Retinal pigment epithelial cell (primary cell): ENCODE results near the gene CNTNAP2.

Experiments used
- DNase-seq: peaks from one replicate; pipeline ENCODE4 v3.0.0-alpha.2; 2010; ENCODE audit warnings: low read depth
- H3K4me3 ChIP-seq: 2 replicates; pipeline ENCODE4 v1.5.1; 2011; ENCODE audit warnings: mild to moderate bottlenecking, low read length, control low read depth, moderate library complexity
- TF ChIP-seq, protein P1 (sequence below): conservative IDR thresholded peaks from 2 replicates; pipeline ENCODE4 v1.5.1; 2011; ENCODE audit warnings: low read depth, low read length, control low read depth, inconsistent platforms

The CNTNAP2 gene

DNA sequence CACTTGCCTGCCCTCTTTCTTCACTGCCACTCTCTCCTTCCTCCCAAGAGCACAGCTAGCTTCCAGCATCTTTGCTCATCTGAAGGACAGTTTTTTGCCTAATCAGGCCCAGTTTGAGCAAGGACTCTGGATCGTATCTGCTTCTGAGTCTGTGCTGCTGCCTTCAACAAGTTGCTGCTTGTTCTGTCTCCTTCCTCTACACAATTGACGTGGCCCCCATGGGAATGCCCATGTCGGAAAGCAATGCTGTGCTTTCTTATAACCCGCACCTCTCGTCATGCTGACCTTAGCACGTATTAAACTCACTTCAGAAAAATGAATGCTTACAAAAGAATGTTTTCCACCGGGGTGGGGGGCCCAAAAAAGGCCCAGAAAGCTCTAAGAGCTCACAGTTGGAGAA, 2149.3 kb downstream of the CNTNAP2 start:
- no peak overlapping the region for H3K4me3 ChIP-seq
- DNase-seq: no peak
- TF ChIP-seq, protein P1, sequence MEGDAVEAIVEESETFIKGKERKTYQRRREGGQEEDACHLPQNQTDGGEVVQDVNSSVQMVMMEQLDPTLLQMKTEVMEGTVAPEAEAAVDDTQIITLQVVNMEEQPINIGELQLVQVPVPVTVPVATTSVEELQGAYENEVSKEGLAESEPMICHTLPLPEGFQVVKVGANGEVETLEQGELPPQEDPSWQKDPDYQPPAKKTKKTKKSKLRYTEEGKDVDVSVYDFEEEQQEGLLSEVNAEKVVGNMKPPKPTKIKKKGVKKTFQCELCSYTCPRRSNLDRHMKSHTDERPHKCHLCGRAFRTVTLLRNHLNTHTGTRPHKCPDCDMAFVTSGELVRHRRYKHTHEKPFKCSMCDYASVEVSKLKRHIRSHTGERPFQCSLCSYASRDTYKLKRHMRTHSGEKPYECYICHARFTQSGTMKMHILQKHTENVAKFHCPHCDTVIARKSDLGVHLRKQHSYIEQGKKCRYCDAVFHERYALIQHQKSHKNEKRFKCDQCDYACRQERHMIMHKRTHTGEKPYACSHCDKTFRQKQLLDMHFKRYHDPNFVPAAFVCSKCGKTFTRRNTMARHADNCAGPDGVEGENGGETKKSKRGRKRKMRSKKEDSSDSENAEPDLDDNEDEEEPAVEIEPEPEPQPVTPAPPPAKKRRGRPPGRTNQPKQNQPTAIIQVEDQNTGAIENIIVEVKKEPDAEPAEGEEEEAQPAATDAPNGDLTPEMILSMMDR: no peak

DNA sequence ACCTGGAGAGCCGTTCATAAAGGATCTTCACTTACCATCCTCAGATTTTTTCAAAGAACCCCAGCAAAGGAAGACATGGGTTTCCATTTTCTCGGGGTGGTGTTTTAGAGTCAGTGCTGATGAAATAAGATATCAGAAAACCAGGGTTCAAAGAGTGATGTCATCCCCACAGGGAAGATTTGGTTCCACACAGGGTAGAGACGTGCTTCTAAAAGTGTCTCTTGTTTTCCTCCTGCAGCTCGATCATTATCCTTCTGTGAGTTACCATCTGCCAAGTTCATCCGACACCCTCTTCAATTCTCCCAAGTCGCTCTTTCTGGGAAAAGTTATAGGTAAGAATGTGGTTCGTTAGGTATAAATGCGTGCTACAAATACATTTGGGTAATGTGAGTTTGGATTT, 2150.2 kb downstream of the CNTNAP2 start:
- DNase-seq: no peak
- no peak overlapping the region for H3K4me3 ChIP-seq
- TF ChIP-seq, protein P1: no peak

DNA sequence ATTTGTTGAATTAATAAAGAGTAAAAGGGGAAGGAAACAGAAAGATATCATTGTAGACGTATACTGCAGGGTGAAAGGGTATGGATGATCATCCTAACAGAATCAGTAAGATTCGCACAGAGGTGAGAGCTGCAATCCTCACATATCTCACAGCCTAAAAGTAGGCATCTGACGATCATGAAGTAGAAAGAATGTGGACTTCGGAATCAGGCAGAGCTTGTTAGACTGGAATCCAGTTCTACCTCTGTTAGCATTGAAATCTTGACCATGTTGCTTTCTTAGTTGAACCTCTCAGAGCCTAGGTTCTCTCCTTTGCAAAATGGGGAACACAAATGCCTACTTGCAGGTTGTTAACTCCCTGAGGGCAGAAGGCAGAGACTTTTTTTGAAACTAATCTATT, 2154.0 kb downstream of the CNTNAP2 start:
- no peak overlapping the region for H3K4me3 ChIP-seq
- TF ChIP-seq, protein P1: no peak

DNA sequence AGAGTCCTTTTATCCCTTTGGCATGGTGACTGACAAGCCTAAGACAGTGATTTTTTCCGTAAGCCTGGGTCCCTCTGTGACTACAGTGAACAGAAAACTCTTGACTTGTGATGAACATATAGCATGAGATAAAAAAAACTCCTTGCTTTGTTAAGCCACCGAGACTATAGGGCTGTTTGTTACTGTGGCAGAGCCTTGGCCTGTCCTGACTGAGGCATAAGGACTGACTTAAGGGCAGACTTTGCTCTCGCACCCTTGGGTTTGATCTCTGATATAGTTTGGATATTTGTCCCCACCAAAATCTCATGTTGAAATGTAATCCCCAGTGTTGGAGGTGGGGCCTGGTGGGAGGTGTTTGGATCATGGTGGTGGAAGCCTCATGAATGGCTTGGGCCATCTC, 2157.5 kb downstream of the CNTNAP2 start:
- no peak overlapping the region for H3K4me3 ChIP-seq
- DNase-seq: no peak
- TF ChIP-seq, protein P1: no peak

More for the DNA sequence above, 2154.0 kb downstream of the CNTNAP2 start:
- no peak for DNase-seq

DNA sequence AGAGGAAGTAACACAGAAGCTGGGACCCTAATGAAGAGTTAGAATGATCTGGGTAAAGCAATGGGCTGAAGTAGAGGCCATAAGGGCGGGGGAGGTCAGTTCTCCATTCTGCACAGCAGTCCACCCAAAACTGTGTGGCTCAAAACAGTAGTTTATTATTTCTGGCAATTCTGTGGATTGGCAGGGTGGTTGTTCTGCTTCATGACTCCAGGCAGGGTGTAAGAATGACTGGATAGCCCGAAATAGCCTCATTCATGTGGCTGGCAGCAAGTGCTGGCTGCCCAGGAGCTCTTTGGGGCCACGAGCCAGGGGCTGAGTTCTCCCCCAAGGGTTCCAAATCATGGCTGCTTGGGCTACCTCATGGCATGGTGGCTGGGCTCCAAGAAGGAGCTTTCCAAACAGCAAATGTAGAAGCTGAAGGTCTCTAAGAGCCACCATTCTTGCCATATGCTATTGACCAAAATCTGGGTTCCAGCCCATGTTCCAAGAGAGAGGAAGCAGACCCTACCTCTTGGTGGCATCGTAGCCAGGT, 2158.8 kb downstream of the CNTNAP2 start:
- no peak for DNase-seq
- H3K4me3 ChIP-seq: no peak overlapping the region
- TF ChIP-seq, protein P1: no peak

DNA sequence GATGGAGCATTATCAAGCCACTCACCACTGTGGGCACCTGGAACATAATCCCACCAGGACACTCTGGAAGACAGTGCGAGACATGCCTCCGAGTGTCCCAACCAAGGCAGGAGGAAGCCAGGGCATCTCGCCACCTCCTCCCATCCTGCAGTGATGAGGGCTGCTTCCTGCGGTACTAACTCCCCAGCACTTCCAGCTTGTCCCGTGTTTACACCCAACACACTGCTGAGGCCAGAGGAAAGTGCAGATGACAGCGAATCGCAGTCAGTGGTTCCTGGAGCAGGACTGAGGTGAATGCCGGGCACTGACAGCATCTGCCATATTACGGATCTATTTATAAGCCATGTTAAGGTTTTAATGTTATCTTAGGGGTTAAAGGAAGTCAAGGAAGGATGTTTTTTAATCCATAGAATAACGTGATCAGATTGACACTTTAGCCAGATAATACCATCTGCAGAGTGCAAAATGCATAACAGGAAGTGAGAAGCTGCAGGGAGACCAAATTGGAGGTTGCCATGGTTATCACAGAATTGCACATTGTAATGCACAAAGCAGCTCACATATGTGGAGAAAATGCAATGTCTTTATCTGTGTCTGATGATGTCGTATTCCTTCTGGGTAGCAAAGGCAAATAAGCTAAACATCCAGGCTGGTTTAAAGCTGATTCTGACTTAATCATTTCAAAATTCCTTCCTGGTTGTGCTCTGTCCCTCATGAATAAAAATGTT, 2159.9 kb downstream of the CNTNAP2 start:
- TF ChIP-seq, protein P1: no peak

DNA sequence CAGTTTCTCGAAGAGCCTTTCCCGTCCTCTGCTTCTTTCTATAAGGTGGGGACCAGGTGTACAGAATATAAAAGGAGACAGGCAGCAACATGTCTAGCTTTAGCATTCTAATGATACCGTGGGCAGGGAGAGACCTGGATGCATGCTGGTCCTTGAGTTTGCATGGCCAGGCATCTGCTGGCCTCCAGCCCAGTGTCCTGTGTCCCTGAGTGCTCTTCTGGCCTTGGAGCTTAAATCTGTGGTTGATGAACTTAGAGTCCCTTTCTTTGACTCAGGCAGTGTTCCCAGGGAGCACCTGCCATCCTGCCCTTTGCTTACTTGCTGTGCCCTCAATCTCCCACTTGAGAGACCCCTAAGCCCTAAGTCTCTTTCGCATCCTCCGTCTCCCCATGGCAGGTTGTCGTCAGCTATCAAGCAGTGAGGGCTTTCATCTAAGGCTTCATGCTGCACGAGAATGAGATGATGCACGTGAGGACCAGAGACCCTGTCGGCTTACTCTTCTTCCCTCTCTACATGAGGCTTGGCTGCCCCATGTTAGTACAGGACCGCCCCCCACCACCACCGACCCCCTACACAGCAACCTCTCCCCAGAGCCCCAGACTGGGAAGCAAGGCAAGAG, 2160.6 kb downstream of the CNTNAP2 start:
- H3K4me3 ChIP-seq: no peak overlapping the region
- no peak for DNase-seq
- TF ChIP-seq, protein P1: no peak

More for the DNA sequence above, 2159.9 kb downstream of the CNTNAP2 start:
- H3K4me3 ChIP-seq: no peak overlapping the region
- no peak for DNase-seq
